HepG2 (cell line): Measurements from ENCODE around the gene YIPF3. TPM values are rescaled to one million over a fixed set of nuclear protein-coding genes. Genes with fewer than 3 reads are reported as not detected.

Source experiments
- AFF4 ChIP-seq: sonication (generic); formaldehyde crosslinking; IDR thresholded peaks from 2 replicates; pipeline ENCODE4 v1.4.0; 2020; ENCODE audit warnings: missing genetic modification reagents
- ASH2L ChIP-seq: fragments of 300-600, 200-600 bp; sonication (generic); IDR thresholded peaks from 2 replicates; pipeline ENCODE4 v1.7.0; 2017; ENCODE audit warnings: low read depth, mild to moderate bottlenecking, moderate library complexity, mixed read lengths, low read length; ENCODE audit not compliant: insufficient read length
- DR1 ChIP-seq: sonication (generic); formaldehyde crosslinking; IDR thresholded peaks from 2 replicates; pipeline ENCODE4 v1.8.0; 2021; ENCODE audit warnings: mild to moderate bottlenecking, missing genetic modification reagents, inconsistent platforms
- ETV5 ChIP-seq: IDR thresholded peaks from 2 replicates; pipeline ENCODE4 v1.6.1; 2018; ENCODE audit warnings: missing biosample characterization, missing genetic modification reagents, inconsistent platforms, borderline replicate concordance
- HCFC1 ChIP-seq: fragments of 150-350 bp; IDR thresholded peaks from 2 replicates; pipeline ENCODE4 v1.6.1; 2014; ENCODE audit warnings: low read depth, low read length
- NFIC ChIP-seq: IDR thresholded peaks from 2 replicates; pipeline ENCODE4 v1.6.1; 2012; ENCODE audit warnings: mild to moderate bottlenecking, low read length, inconsistent platforms
- NFRKB ChIP-seq: fragments of 450-650 bp; IDR thresholded peaks from 2 replicates; pipeline ENCODE4 v1.6.1; 2017
- TSC22D2 ChIP-seq: sonication (generic); formaldehyde crosslinking; IDR thresholded peaks from 2 replicates; pipeline ENCODE4 v1.5.1; 2020; ENCODE audit warnings: missing genetic modification reagents, mild to moderate bottlenecking, borderline replicate concordance
- ZFP36L1 ChIP-seq: sonication (generic); formaldehyde crosslinking; IDR thresholded peaks from 2 replicates; pipeline ENCODE4 v1.8.0; 2022; ENCODE audit warnings: mild to moderate bottlenecking, missing genetic modification reagents, moderate library complexity
- ZNF275 ChIP-seq: sonication (generic); formaldehyde crosslinking; IDR thresholded peaks from 2 replicates; pipeline ENCODE4 v1.8.0; 2022; ENCODE audit warnings: missing genetic modification reagents, mild to moderate bottlenecking, inconsistent platforms, borderline replicate concordance
- ZNF484 ChIP-seq: sonication (generic); formaldehyde crosslinking; IDR thresholded peaks from 2 replicates; pipeline ENCODE4 v1.5.1; 2020; ENCODE audit warnings: mild to moderate bottlenecking, low read depth, missing genetic modification reagents, borderline replicate concordance
- ZNF644 ChIP-seq: IDR thresholded peaks from 2 replicates; pipeline ENCODE4 v1.6.1; 2016; ENCODE audit warnings: low read depth
- polyA plus RNA-seq, 8 experiments: library from polyadenylated mRNA; depleted of rRNA in 3 of 8; stranded (reverse) in 7 of 8; unstranded in 1 of 8; fragments of >200 nt; fragmentation: Illumina TruSeq in 4 of 8; extraction: Trizol in 4 of 8; gene quantifications; 2 replicates each; pipeline versions ENCODE4 v1.2.1 to v1.2.3, GENCODE V29; 2011 to 2016; ENCODE audit warnings: low read depth in 4 of 8, missing spikeins in 1 of 8, mixed read lengths in 1 of 8; ENCODE audit not compliant: insufficient read depth in 1 of 8
- total RNA-seq, 5 experiments: library from RNA; depleted of rRNA; stranded (reverse); fragments of >200 nt; fragmentation: Illumina TruSeq; extraction: Trizol; gene quantifications; 2 replicates each; pipeline ENCODE4 v1.2.3, GENCODE V29; 2016; ENCODE audit warnings: low read depth in 1 of 5
- TF ChIP-seq, protein P1 (sequence below), 2 experiments: sonication (generic) in 1 of 2; formaldehyde crosslinking in 1 of 2; IDR thresholded peaks; 2 replicates each; pipeline versions ENCODE4 v1.4.0 to v1.6.1; 2018 to 2020; ENCODE audit warnings: missing genetic modification reagents in 2 of 2, borderline replicate concordance in 1 of 2, low read depth in 1 of 2, mild to moderate bottlenecking in 1 of 2, missing biosample characterization in 1 of 2
- TF ChIP-seq, protein P2 (sequence below): sonication (generic); formaldehyde crosslinking; IDR thresholded peaks from 2 replicates; pipeline ENCODE4 v1.5.0; 2020; ENCODE audit warnings: missing genetic modification reagents
- TF ChIP-seq, protein P3 (sequence below): sonication (generic); formaldehyde crosslinking; IDR thresholded peaks from 2 replicates; pipeline ENCODE4 v1.5.1; 2020; ENCODE audit warnings: mild to moderate bottlenecking, missing genetic modification reagents, moderate library complexity

The YIPF3 gene
- total and polyA plus RNA-seq, 2 of the 13 experiments (the other 11 are each of a cell fraction or from before 2014, with no cell fraction given) = 107 to 206 TPM

GRCh38 chr6:43506667-43507471 is 9.9 kb downstream of the YIPF3 start (continued):
- TF ChIP-seq DR1 (CRISPR knock-in tag) (no peak), AFF4 (no peak), HCFC1 (no peak), TSC22D2 (peak; percentile 67; the same call in 1 of the 2 replicates), ZNF644 (no peak), ZNF484 (CRISPR knock-in tag) (no peak), ETV5 (CRISPR knock-in tag) (peak; percentile 45; the same call in 1 of the 2 replicates), NFIC (no peak), ZFP36L1 (no peak), NFRKB (no peak), ASH2L (no peak), ZNF275 (CRISPR knock-in tag) (no peak)
- TF ChIP-seq, protein P1, sequence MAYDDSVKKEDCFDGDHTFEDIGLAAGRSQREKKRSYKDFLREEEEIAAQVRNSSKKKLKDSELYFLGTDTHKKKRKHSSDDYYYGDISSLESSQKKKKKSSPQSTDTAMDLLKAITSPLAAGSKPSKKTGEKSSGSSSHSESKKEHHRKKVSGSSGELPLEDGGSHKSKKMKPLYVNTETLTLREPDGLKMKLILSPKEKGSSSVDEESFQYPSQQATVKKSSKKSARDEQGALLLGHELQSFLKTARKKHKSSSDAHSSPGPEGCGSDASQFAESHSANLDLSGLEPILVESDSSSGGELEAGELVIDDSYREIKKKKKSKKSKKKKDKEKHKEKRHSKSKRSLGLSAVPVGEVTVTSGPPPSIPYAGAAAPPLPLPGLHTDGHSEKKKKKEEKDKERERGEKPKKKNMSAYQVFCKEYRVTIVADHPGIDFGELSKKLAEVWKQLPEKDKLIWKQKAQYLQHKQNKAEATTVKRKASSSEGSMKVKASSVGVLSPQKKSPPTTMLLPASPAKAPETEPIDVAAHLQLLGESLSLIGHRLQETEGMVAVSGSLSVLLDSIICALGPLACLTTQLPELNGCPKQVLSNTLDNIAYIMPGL (CRISPR knock-in tag; IDR thresholded peaks at IDR 0.05; ENCODE audit: borderline replicate concordance in 1 of 2, low read depth in 1 of 2) = peak; percentile 38 to 73; a peak in 2 of 4 replicates
- TF ChIP-seq, protein P2, sequence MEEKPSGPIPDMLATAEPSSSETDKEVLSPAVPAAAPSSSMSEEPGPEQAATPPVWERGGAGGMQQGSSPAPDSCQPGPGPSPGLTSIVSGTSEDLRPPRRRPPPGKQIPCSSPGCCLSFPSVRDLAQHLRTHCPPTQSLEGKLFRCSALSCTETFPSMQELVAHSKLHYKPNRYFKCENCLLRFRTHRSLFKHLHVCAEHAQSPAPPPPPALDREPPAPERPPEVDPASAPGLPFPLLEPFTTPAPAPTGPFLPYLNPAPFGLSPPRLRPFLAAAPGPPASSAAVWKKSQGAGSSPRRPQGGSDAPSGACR (CRISPR knock-in tag) = no peak; the same call in 1 of the 2 replicates
- TF ChIP-seq, protein P3, sequence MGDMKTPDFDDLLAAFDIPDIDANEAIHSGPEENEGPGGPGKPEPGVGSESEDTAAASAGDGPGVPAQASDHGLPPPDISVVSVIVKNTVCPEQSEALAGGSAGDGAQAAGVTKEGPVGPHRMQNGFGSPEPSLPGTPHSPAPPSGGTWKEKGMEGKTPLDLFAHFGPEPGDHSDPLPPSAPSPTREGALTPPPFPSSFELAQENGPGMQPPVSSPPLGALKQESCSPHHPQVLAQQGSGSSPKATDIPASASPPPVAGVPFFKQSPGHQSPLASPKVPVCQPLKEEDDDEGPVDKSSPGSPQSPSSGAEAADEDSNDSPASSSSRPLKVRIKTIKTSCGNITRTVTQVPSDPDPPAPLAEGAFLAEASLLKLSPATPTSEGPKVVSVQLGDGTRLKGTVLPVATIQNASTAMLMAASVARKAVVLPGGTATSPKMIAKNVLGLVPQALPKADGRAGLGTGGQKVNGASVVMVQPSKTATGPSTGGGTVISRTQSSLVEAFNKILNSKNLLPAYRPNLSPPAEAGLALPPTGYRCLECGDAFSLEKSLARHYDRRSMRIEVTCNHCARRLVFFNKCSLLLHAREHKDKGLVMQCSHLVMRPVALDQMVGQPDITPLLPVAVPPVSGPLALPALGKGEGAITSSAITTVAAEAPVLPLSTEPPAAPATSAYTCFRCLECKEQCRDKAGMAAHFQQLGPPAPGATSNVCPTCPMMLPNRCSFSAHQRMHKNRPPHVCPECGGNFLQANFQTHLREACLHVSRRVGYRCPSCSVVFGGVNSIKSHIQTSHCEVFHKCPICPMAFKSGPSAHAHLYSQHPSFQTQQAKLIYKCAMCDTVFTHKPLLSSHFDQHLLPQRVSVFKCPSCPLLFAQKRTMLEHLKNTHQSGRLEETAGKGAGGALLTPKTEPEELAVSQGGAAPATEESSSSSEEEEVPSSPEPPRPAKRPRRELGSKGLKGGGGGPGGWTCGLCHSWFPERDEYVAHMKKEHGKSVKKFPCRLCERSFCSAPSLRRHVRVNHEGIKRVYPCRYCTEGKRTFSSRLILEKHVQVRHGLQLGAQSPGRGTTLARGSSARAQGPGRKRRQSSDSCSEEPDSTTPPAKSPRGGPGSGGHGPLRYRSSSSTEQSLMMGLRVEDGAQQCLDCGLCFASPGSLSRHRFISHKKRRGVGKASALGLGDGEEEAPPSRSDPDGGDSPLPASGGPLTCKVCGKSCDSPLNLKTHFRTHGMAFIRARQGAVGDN = peak; percentile 38; the same call in 1 of the 2 replicates
